Stimulated activated CD4-positive, alpha-beta T cell treated with anti-CD3 and anti-CD28 coated beads, Interleukin-4, amount 100 ng/mL, for 4 hours (primary cell): ENCODE measurements around the gene THAP2.

Experiments
- DNase-seq, 2 experiments: peaks; one replicate each; pipeline ENCODE4 v3.0.0-alpha.2; 2020

The THAP2 gene

DNA sequence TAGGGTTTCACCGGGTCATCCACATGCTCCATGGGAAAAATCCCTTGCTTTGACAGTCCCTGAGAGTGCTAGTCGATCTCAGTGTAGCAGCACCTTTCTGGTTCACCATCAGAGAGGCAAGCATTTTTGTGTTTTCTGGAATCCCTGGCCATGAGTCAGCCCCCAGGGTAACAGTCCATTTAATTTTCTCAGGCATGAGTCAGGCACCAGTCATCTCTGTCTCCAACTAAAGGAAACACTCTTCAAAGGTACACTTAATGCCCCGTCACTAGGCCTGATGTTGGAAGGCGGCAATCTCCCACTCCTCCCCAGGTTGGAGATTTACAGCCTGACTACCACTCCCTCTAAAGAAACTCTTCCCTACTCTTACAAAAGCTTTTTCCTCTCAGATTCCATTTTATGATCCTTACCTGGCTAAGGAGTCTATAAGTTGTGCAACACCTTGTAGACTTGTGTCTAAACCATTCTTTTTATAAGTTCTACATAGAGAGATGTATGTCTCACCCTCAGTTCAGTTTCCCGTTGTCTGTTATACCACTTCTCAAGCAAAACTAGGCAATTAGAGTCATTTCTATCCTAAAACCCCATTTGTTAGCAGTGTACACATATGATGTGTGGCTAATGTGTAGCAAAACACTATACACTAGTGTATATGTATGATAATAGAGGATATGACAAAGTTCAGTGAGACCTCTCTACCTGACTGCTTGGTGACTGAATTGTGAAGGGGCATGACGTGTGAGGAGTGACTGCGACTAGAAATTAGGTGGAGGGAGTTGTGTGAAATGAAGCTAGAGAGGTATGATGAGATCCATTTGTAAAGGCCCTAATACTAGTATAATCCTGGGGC lies 46.4 kb downstream of the THAP2 start:
- no peak for DNase-seq

DNA sequence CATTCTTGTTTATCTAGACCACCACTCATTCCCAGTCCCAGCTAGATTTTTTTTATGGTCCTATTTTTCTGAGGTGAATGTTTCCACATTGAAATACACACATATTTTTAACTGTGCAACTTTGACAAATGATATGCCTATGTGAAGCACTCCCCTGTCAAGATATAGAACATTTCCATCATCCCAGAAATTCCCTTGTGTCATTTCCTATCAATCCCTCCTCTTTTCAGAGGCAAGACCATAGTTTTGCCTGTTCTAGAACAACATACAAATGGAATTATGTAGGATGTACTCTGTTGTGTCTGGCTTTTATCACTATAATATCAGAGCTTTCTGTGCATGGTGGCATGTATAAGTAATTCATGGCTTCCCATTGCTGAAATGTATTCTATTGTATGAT lies 54.5 kb downstream of the THAP2 start:
- no peak for DNase-seq

DNA sequence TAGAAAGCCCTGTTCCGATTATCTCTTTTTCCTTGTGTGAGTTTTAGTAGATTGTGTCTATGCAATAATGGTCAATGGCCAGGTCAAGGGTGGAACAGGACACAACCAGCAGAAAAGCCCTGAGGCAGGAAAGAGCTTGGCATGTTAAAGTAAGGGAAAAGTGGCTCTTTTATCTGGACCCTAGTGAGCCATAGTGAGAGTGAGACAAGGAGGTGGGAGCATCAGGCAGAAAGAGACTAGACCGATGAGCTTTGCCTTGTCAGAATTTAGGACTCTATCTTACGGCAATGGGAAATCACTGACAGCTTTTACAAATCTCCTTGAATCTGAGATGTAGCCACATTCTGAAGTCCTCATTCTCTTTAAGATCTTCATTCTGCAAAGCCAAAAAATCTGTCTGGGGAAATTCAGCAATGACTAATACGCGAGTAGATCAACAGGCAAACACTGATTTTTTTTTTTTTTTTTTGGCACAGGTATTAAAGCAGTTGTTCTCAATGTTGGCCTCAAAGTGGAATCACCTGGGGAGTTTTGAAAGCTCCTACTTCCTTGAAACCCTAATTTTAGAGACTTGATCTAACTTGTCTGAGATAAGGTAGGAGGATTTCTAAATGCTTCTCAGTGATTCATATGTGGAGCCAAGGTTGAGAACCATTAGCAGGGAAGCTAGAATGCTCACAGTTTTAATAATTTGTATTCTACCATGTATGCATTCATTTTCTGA lies 55.7 kb downstream of the THAP2 start:
- DNase-seq, result no peak

DNA sequence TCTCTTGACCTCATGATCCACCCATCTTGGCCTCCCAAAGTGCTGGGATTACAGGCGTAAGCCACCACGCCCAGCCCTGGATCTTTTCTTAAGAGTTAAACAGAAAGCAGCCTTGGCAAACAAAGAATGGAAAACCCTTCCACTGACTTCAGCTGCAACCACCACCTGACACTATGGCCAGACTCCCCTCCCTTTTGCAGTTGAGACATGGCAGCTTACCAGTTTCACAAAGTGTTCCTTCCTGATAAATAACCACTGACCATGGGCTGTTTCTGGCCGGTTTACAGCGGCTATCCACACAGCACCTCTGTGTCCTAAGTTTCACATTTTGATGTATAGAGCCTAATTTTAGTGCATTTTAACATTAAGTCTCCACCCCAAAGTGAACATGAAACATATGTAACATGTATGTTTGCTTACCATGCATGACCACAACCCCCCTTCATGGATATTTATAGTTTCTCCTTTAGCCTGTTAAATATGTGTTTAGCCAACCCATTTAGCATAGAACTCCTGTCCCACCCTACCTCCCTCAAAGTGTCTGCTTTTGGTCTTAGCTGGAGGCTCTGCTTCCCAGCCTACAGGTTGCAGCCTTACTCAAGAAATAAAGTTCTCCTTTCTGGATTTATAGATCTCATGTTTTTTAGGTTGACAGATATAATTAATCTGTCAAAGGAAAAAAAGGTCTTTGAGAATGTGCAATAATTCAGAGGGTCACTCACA lies 57.8 kb downstream of the THAP2 start:
- DNase-seq, result no peak

DNA sequence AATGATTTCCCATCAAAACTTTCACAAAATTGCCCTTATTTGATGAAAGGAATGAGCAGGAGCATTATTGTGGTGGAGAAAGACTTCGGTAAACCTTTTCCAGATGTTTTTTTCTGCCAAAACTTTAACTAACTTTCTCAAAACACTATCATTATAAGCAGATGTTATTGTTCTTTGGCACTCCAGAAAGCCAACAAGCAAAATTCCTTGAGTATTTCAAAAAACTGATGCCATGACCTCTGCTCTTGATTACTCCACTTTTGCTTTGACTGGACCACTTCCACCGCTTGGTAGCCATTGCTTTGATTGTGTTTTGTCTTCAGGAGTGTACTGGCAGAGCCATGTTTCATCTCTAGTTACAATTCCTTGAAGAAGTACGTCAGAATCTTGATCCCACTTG lies 60.9 kb downstream of the THAP2 start:
- no peak for DNase-seq

DNA sequence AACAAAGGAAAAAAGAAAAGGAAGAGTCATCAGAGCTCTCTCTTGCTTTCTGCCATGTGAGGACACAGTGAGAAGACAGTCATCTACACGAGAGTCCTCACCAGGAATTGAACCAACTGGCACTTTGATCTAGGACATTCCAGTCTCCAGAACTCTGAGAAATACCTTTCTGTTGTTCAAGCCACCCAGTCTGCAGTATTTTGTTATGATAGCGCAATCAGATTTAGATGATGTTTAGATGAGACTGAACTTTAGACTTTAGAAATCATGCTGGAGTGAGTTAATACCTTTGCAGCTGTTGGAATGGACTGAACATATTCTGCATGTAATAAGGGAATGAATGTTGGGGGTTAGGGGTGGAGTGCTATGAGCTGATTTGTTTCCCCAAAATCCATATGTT lies 62.4 kb downstream of the THAP2 start:
- DNase-seq, result no peak

DNA sequence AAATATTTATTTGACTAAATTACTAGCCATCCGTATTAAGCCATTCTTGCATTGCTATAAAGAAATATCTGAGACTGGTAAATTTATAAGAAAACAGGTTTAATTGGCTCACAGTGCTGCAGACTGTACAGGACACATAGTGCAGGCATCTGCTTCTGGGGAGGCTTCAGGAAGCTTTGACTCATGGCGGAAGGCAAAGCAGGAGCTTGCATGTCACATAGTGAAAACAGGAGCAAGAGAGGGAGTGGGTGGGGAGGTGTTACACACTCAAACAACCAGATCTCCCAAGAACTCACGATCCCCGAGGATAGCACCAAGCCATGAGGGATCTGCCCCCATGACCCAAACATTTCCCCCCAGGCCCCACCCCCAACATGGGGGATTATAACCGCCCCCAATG lies 63.9 kb downstream of the THAP2 start:
- DNase-seq, result no peak
